GM19023 (cell line): Measurements from ENCODE around the gene CFAP206.
A peak's percentile ranks its signal among the peaks of the same experiment; 100 is the strongest.

Experiments used
- ATAC-seq: cut with Tn5 transposase; IDR thresholded peaks from one replicate; pipeline ENCODE4 v1.9.1; 2021; ENCODE audit warnings: mild to moderate bottlenecking, moderate library complexity; ENCODE audit not compliant: unreplicated experiment

Gene CFAP206, protein sequence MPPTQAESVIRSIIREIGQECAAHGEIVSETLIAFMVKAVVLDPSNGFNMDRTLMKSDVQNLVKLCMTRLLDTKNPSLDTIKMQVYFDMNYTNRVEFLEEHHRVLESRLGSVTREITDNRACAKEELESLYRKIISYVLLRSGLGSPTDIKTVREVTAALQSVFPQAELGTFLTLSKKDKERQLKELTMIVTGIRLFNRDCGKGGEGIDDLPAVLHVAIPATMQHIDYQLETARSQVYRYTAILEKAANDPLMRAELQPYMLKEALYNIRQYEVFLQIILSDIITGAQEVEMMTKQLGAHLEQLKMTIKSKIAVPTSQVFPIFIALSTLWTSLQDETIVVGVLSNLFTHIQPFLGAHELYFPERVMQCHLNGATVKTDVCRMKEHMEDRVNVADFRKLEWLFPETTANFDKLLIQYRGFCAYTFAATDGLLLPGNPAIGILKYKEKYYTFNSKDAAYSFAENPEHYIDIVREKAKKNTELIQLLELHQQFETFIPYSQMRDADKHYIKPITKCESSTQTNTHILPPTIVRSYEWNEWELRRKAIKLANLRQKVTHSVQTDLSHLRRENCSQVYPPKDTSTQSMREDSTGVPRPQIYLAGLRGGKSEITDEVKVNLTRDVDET

GRCh38 chr6:87407901-87408720 is at the start of gene CFAP206:
Gene CFAP206, plus strand, starts transcription at chr6:87407972. Its CDS starts 1,868 bp downstream, at chr6:87409840.
- peak; percentile 86 for ATAC-seq

GRCh38 chr6:87364602-87365252 is 43.0 kb upstream of the CFAP206 start:
- ATAC-seq = no peak

- ATAC-seq = no peak
Observed at GRCh38 chr6:87366072-87366827, 41.5 kb upstream of the CFAP206 start.

DNA sequence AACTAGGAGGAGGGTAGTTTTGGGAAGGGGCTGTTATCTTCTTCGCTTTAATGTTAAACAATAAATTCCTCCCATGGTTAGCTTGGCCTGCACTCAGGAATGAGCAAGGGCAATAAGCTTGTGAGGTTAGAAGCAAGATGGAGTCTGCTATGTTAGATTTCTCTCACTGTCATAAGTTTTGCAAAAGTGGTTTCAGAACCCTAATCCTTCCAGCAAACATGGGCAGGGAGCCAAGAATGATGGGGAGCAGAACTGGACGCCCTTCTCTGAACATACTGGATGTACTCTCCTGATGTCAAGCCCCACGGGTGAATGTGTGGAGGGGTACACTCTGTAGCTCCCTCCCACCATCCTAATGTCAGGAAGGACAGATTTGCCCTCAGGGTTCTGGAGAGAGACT is 40.9 kb upstream of the CFAP206 start:
- no peak for ATAC-seq

GRCh38 chr6:87373377-87373776 is 34.4 kb upstream of the CFAP206 start:
- ATAC-seq = no peak

DNA sequence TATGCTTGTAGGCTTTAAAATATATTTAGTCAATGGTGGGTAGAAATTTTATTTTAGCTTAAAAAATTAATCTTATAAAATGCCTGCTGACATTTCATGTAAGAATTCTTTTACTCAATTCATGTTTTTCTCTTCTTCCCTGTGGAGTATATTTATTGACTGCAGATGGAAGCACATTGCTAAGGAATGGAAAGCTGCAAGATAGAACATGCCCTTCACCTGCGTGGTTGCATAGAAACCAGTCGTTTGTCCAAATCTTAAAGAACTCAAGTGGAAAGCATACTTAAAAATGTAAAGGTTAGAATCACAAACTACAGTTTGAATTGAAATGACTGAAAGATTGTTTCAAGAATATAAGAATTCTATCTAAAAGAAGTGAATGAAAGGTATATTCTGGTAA is 32.5 kb upstream of the CFAP206 start:
- ATAC-seq = no peak

DNA sequence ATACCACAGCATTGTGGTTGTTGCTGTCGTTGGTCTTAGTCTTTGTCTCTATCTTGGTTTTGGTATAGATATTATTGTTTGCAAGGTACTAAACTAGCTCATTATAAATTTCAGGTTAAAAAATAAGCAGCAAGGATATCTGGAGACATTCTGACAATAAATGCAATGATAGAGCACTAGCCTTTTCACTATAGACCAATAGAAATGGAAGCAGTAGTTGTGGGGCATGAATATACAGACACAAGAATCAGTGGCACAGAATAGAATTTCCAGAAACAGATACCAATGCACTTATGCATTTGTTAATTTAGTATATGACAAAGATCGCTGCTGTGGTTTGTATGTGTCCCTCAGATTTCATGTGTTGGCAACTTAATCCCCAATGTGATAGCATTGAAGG is 31.1 kb upstream of the CFAP206 start:
- no peak for ATAC-seq

DNA sequence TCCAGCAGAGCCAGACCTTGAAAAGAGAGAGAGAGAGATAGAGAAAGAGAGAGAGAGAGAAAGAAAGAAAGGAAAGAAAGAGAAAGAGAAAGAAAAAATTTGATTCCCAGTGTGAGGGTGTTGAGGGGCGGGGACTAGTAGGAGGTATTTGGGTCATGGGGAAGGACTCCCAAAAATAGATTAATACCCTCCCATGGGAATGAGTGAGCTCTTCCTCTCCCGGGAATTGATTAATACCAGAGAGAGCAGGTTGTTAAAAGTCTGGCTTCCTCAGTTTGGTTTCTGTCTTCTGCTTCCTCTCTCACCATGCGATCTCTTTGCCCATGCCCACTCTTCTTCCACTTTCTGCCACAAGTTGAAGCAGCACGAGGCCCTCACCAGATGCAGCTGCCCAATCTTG is 28.8 kb upstream of the CFAP206 start:
- ATAC-seq = no peak

DNA sequence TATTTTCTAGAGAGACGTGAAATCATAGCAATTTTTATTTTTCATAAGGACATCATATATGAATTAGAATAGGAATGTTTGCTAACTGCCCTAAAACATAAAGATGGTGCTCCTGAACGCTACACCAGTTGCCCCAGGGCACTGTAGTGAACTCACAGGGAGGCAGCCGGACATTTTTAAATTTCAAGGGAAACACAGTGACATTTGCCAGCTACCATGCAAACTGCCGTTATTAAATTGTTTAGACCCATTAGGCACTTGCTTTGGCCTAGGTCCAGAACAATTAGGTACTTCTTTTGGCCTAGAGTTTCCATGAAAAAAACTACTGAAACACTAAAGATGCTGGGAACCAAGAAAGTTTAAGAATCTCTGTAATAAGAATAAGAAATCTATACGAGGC is 24.9 kb upstream of the CFAP206 start:
- no peak for ATAC-seq

GRCh38 chr6:87384038-87384437 is 23.7 kb upstream of the CFAP206 start:
- no peak for ATAC-seq

- no peak for ATAC-seq
Observed at GRCh38 chr6:87384449-87384848, 23.3 kb upstream of the CFAP206 start.

DNA sequence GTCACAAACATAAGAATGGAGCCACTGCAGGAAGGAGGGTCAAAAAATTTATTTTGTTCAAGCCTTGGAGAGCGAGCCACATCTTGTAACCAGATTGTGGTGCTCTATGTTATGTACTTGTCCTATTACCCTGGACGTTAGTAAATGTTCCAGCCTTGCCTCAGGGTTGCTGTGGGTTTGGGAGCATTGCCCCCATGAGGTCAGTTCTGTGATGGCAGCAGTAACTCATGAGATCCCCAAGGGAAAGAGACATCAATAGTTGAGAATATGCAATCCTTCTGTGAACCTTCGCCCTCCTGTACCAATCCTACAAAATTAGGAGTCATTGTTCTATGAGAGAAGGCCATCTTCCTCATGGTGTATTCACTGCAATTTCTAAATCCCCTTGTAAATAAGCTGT is 16.4 kb upstream of the CFAP206 start:
- no peak for ATAC-seq

DNA sequence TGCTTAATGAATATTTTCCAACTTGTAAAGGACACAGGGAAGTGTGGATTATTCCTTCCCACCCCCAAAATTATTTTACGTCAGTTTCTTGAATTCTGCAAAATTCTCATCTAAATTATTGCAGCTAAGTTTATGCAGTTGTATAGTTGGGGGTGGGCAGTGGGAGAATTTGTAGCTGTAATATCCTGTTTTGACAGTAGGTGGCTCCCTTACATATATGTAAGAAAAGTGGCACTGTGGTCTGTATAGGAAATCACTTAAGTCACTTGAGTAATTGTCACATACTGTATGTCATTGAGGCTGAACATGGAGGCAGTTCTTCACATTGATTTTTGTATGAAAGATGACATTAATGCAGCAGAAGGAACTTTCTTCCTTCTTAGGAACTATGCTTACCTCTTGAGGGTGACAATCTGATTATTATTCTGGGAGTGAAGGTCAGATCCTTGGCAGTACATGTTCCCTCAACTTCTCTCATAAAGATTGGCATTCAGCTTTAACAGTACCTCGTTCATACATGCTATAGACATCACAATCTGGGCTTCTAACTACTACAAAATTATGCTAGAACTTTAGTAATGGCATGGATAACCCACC is 14.6 kb upstream of the CFAP206 start:
- peak; percentile 73 for ATAC-seq

- ATAC-seq = no peak
Observed at GRCh38 chr6:87395431-87395830, 12.3 kb upstream of the CFAP206 start.

DNA sequence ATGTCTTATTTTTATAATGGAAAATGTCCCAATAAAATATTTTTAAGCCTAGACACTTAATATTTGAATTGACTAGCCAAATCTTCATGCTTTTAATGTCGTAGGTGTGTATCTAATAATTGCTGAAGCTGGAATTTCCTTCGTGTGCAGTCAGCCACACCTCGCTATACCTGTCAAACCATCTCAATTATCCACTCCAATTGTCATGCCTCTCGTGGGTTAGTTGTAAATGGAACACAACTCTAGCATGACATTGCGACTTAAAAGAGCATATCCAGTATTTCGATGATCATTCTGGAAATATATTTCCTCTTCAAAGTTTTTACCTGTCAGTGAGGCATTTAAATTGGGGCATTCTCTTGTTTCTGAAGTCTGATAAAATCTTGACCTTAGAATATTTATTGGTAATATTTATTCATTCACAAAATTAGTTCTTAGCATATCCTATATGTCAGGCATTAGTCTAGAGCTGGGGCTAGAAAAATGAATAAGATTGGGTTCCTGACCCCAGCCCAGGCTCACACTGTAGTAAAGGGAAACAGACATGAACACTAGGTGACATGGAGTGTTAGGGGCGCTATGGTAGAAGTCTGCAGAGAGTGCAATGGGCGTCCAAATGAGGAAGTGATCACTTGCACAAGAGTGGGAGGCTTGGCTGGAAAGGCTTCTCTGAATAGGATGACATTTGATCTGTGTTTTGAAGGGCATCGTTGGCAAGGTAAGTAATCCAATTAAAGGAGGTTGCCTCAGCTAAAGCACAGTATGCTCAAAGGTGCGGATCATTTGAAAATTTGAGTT is 11.0 kb upstream of the CFAP206 start:
- peak; percentile 74 for ATAC-seq

GRCh38 chr6:87397656-87398055 is 10.1 kb upstream of the CFAP206 start:
- ATAC-seq = no peak

DNA sequence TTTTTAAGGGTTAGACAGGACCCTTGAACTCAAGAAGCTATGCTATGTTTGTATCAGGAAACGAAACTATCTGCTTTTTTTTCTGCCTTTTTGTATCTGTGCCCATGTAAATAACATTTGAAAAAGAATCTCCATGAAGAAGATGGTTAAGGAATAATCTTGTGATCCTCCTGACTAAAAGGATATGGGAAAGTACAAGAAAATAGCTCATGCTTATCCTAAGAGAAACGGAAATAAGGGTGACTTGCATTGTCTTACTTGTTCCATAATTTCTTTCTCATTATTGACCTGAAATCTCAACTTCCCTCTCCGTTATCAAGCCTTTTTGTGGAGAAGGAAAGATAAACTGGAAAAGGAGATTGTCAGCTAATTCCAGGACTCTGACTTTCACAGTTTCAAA is 5.9 kb upstream of the CFAP206 start:
- no peak for ATAC-seq

- peak; percentile 16 for ATAC-seq
Observed at GRCh38 chr6:87407561-87407900, 241 bp upstream of the CFAP206 start.

GRCh38 chr6:87408721-87409155 is 966 bp downstream of the CFAP206 start:
- no peak for ATAC-seq
